ENCODE data around the gene ZNF277.

DNA sequence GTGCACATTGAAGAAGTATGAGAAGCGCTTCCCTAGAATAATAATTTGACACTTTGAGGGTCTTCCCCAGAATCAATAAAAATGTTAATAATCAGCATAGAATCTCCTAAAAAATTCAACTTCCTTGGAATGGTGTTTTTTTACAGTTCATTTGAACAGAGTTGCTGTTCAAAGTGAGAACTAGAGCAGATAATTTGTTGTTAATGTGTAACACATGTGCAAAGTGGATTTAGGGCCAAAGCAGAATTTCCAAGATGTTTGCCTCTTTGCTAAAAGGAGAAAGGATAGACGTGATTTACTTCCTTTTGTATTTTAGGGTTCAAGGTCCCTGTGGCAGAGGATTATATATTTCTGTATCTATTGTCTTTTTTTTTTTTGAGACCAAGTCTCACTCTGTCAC is 73.8 kb downstream of the ZNF277 start:
- no peak for TF ChIP-seq POLR2A (IDR thresholded peaks at IDR 0.05)
- TF ChIP-seq, protein P1, sequence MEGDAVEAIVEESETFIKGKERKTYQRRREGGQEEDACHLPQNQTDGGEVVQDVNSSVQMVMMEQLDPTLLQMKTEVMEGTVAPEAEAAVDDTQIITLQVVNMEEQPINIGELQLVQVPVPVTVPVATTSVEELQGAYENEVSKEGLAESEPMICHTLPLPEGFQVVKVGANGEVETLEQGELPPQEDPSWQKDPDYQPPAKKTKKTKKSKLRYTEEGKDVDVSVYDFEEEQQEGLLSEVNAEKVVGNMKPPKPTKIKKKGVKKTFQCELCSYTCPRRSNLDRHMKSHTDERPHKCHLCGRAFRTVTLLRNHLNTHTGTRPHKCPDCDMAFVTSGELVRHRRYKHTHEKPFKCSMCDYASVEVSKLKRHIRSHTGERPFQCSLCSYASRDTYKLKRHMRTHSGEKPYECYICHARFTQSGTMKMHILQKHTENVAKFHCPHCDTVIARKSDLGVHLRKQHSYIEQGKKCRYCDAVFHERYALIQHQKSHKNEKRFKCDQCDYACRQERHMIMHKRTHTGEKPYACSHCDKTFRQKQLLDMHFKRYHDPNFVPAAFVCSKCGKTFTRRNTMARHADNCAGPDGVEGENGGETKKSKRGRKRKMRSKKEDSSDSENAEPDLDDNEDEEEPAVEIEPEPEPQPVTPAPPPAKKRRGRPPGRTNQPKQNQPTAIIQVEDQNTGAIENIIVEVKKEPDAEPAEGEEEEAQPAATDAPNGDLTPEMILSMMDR (IDR thresholded peaks at IDR 0.05) = no peak
